Measurements from ENCODE around the gene SELE.

GRCh38 chr1:169723763-169724162, 10.1 kb downstream of the SELE start:
- TF ChIP-seq CTCF (IDR thresholded peaks at IDR 0.05) (no peak), EZH2 (IDR thresholded peaks at IDR 0.05) (no peak)
